MCF 10A (cell line): Measurements from ENCODE around the gene IRX2. TPM values are rescaled to one million over a fixed set of nuclear protein-coding genes. Genes with fewer than 3 reads are reported as not detected.

Experiments
- BruUV-seq: library from RNA; stranded (reverse); fragments of 400-500 nt; replicated peaks from 2 replicates; lab custom pipeline; 2021; lab: Mats Ljungman, UMichigan
- CTCF ChIA-PET: fragments of 300-600 bp; sonication (Branson Sonifier 250); formaldehyde crosslinking; extraction: SDS; loops from one replicate; lab custom pipeline; 2021; ENCODE audit warnings: antibody characterized with exemption, inconsistent platforms; lab: Yijun Ruan, JAX
- POLR2A ChIA-PET: fragments of 300-600, 350-650 bp; sonication (Branson Sonifier 250); formaldehyde crosslinking; extraction: SDS; loops from one replicate; lab custom pipeline; 2020; ENCODE audit warnings: antibody characterized with exemption, inconsistent platforms; lab: Yijun Ruan, JAX
- DNase-seq: peaks from one replicate; pipeline ENCODE4 v3.0.0-alpha.2; 2018; ENCODE audit not compliant: unreplicated experiment
- H3K27ac Mint-ChIP-seq: one replicate; pipeline ENCODE4 v1.8.0; 2022; ENCODE audit warnings: mild to moderate bottlenecking, low read depth, mixed read lengths; ENCODE audit not compliant: unreplicated experiment
- H3K27me3 Mint-ChIP-seq: one replicate; pipeline ENCODE4 v1.8.0; 2022; ENCODE audit warnings: mixed read lengths; ENCODE audit not compliant: insufficient read depth, unreplicated experiment
- H3K36me3 Mint-ChIP-seq: one replicate; pipeline ENCODE4 v1.8.0; 2022; ENCODE audit warnings: mild to moderate bottlenecking, moderate library complexity, mixed read lengths; ENCODE audit not compliant: insufficient read depth, unreplicated experiment
- H3K4me1 Mint-ChIP-seq: one replicate; pipeline ENCODE4 v1.8.0; 2022; ENCODE audit warnings: mixed read lengths; ENCODE audit not compliant: insufficient read depth, unreplicated experiment
- H3K4me3 Mint-ChIP-seq: one replicate; pipeline ENCODE4 v1.8.0; 2022; ENCODE audit warnings: mild to moderate bottlenecking, moderate library complexity, mixed read lengths; ENCODE audit not compliant: unreplicated experiment
- H3K9me3 Mint-ChIP-seq: one replicate; pipeline ENCODE4 v1.8.0; 2022; ENCODE audit warnings: mixed read lengths; ENCODE audit not compliant: unreplicated experiment
- CTCF ChIP-seq: fragments of 200-600 bp; IDR thresholded peaks from one replicate; pipeline ENCODE4 v1.8.0; 2022; ENCODE audit warnings: antibody characterized with exemption, mild to moderate bottlenecking; ENCODE audit not compliant: unreplicated experiment
- intact Hi-C: fragments of 100-400 bp; cut with micrococcal nuclease; formaldehyde crosslinking; loops from 2 replicates; pipeline ENCODE4 v1.14.1; 2022
- total RNA-seq: library from RNA; stranded (reverse); gene quantifications from 2 replicates; pipeline ENCODE4 v1.2.3, GENCODE V29; 2022

Gene IRX2
- total RNA-seq, 1 experiment from 2014 or later: 43.4 TPM

DNA sequence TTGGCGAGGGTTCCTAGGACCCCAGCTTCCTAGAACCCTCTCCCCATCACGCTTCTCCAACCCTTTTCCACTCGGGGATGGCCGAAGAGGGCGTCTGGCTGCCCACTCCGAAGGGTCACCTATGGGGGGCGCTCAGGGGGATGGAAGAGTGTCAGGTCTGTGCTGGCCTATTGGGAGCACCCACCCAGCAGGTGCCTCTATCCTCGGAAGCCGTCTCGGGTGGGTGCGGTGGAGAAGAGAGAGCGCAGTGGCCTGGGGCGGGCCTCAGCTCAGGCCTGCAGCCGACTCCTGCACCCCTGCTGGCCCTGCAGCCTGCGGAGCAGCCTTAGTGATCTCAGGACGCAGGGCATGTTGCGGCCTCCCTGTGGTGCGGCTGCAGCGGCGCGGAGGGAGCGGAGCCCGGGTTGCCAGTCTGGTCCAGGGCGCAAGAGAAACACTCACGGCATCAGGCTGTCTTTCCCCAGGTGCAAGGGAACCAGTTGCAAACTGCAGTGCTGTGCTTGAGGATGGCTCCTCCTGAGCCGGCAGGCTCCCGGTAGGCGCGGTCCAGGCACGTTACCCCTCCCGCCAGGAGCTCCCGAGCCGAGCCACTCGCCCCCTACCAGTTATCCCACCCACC lies 1.5 kb upstream of the IRX2 start:
- no peak for TF ChIP-seq CTCF
- H3K27ac Mint-ChIP-seq: peak overlapping the region; percentile 86
- H3K4me3 Mint-ChIP-seq: peak overlapping the region; percentile 82
- POLR2A ChIA-PET: interaction anchor here (0.6 to 5.1 kb wide), 27 partner anchors 9 to 1869 kb away, joined by 3 to 43 read pairs (median 3); partner anchors contain the start of genes IRX1 and NDUFS6
- H3K27me3 Mint-ChIP-seq: no peaks in the 10 kb centered on the region
- no peaks in the 10 kb centered on the region for H3K9me3 Mint-ChIP-seq
- no TSS peak for BruUV-seq
- CTCF ChIA-PET: interaction anchor here (0.6 to 1.4 kb wide), 14 partner anchors 9 to 1955 kb away, joined by 3 to 6 read pairs (median 3); no protein-coding TSS in a partner anchor
- peaks cover 13% of the 10 kb centered on the region for H3K4me1 Mint-ChIP-seq
- intact Hi-C loops: loop anchor here (1.0 to 2.0 kb wide), 2 partner anchors 52 to 96 kb away; no protein-coding TSS in a partner anchor
- peaks cover 45% of the 10 kb centered on the region for H3K36me3 Mint-ChIP-seq
- DNase-seq: peak; percentile 53

DNA sequence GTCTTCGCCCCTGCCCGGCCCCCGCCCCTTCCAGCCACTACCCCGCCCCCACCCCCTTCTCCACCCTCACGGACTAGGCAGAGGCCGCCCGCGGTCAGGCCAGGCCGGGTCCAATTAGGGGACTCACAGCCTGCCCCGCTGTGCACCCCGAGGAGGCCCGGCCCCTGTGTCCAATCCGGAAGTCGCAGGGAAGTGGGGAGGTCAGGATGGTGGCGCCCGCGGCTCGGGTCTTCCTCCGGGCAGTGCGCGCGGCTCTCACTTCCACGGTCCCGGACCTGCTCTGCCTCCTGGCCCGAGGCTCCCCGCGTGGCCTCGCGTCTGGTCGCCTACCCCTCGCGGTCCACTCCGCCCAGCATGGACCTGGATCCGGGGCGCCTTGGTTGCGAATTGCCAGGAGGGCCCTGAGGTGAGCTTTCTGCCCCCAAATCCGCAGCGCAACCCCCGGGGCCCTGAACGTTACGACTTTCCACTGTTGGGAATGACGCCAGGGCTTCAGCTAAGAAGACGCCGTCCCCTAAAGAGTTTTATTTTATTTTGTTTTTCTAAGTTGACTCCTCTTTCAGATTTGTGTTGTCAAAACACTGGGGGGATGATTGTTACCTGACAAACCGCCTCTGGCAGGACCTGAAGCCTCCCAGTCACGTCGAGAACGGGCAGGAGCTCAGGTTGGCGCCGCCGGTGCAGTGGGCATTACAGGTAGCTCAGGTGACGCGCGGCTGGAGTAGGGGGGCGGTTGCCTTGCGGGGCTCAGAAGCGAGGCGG lies 763 bp upstream of the IRX2 start:
- intact Hi-C loops: loop anchor here (1.0 to 2.0 kb wide), 2 partner anchors 53 to 97 kb away; no protein-coding TSS in a partner anchor
- peaks cover 7% of the 10 kb centered on the region for H3K4me1 Mint-ChIP-seq
- no peaks in the 10 kb centered on the region for H3K9me3 Mint-ChIP-seq
- TF ChIP-seq CTCF: no peak
- DNase-seq: peak; percentile 81
- H3K36me3 Mint-ChIP-seq: peaks cover 52% of the 10 kb centered on the region
- BruUV-seq: TSS peak; percentile 70
- POLR2A ChIA-PET: interaction anchor here (0.5 to 5.1 kb wide), 28 partner anchors 8 to 1870 kb away, joined by 3 to 43 read pairs (median 3); partner anchors contain the start of genes IRX1 and NDUFS6
- H3K27ac Mint-ChIP-seq: peak overlapping the region; percentile 86
- CTCF ChIA-PET: interaction anchor here (0.7 to 1.4 kb wide), 11 partner anchors 31 to 1956 kb away, joined by 3 to 6 read pairs (median 4); no protein-coding TSS in a partner anchor
- H3K4me3 Mint-ChIP-seq: peak overlapping the region; percentile 82
- no peaks in the 10 kb centered on the region for H3K27me3 Mint-ChIP-seq

- BruUV-seq: no TSS peak
- peak overlapping the region; percentile 82 for H3K4me3 Mint-ChIP-seq
- CTCF ChIA-PET: interaction anchor here (0.6 to 1.0 kb wide), 4 partner anchors 98 to 987 kb away, joined by 3 read pairs; no protein-coding TSS in a partner anchor
- no peaks in the 10 kb centered on the region for H3K27me3 Mint-ChIP-seq
- peaks cover 13% of the 10 kb centered on the region for H3K4me1 Mint-ChIP-seq
- no peaks in the 10 kb centered on the region for H3K9me3 Mint-ChIP-seq
- no peak for DNase-seq
- peaks cover 60% of the 10 kb centered on the region for H3K36me3 Mint-ChIP-seq
- POLR2A ChIA-PET: interaction anchor here (0.6 to 5.1 kb wide), 17 partner anchors 9 to 1949 kb away, joined by 3 to 43 read pairs (median 6); partner anchors contain the start of genes IRX1 and NDUFS6
- TF ChIP-seq CTCF: no peak
- peak overlapping the region; percentile 95 for H3K27ac Mint-ChIP-seq
- intact Hi-C loops: loop anchor here (1.0 kb wide), 2 partner anchors 32 to 559 kb away; no protein-coding TSS in a partner anchor
Observed at GRCh38 chr5:2750758-2751464, 566 bp downstream of the IRX2 start.
